ENCODE data around the gene EBNA1BP2. TPM values are rescaled to one million over a fixed set of nuclear protein-coding genes. Genes with fewer than 3 reads are reported as not detected.

EBNA1BP2 gene
- total and polyA plus RNA-seq, 8 donors = 13.2 to 47.1 (median 23.7) TPM

DNA sequence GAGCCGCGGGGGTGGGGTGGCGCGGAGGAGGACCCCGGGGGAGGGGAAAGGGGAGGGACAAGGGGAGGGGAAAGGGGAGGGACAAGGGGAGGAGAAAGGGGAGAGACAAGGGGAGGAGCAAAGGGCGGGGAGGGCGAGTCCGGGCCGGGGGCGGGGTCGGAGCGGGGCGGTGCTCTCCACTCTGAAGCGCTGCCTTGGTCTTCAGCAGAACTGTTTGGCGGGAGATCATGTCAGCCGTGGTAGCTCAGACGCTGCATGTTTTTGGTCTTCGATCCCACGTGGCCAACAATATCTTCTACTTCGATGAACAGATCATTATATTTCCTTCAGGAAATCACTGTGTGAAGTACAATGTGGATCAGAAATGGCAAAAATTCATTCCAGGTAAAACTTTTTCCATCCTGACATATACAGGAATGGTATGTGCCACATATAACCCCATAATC, 460 bp upstream of the EBNA1BP2 start:
- ATAC-seq (peak; percentile 97 to 98 (median 98)), FAIRE-seq (no peak), DNase-seq (peak; percentile 80 to 90 (median 86))
- H3K4me3 ChIP-seq = peak overlapping the region; percentile 50 to 96 (median 90)
- TF ChIP-seq, protein P1, sequence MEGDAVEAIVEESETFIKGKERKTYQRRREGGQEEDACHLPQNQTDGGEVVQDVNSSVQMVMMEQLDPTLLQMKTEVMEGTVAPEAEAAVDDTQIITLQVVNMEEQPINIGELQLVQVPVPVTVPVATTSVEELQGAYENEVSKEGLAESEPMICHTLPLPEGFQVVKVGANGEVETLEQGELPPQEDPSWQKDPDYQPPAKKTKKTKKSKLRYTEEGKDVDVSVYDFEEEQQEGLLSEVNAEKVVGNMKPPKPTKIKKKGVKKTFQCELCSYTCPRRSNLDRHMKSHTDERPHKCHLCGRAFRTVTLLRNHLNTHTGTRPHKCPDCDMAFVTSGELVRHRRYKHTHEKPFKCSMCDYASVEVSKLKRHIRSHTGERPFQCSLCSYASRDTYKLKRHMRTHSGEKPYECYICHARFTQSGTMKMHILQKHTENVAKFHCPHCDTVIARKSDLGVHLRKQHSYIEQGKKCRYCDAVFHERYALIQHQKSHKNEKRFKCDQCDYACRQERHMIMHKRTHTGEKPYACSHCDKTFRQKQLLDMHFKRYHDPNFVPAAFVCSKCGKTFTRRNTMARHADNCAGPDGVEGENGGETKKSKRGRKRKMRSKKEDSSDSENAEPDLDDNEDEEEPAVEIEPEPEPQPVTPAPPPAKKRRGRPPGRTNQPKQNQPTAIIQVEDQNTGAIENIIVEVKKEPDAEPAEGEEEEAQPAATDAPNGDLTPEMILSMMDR (IDR thresholded peaks at IDR 0.05) = no peak
- 1% methylated on average over 15 to 19 of the region's 20 CpGs for WGBS, 2 donors
- H3K27me3 ChIP-seq = no peaks in the 10 kb centered on the region
- H3K27ac ChIP-seq = no peak overlapping the region
- H3K36me3 ChIP-seq = peaks cover 0 to 13% (median 8%) of the 10 kb centered on the region in 3 donors
- H3K9me3 ChIP-seq = no peaks in the 10 kb centered on the region
- intact Hi-C loops (cut with DNase I) = no loop called here
- H3K4me1 ChIP-seq = peaks cover 0 to 8% (median 0%) of the 10 kb centered on the region in 3 donors

DNA sequence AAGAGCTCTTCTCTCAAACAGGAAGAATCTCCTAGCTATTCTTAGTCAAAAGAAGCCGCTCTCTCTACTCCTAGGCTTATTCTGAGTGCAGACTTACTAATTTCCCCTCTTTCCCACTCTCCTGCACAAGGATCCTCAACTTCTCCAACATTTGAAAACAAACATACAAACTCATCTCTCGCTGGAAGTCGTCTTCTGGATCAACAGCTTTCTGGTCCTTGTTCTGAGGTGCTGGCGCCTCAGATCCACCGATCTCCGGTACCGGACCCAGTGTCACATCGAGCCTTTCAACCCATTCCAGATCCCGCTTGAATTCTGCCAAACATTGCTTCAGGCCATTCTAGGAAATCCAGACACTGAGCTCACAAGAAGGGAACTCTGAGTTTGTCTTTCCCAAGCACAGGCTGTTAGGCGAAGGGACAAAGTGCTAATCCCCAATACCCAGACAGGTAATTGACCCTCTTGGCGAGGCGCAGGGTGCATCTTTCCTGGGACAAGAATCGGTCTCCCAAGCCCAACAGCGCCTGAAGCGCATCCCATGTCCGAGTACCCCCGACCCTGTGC, 696 bp downstream of the EBNA1BP2 start:
- Histone ChIP-seq H3K27ac (no peak overlapping the region), H3K4me3 (peak overlapping the region; percentile 50 to 96 (median 90)), H3K9me3 (no peaks in the 10 kb centered on the region), H3K36me3 (peaks cover 0 to 24% (median 15%) of the 10 kb centered on the region in 3 donors), H3K4me1 (peaks cover 0 to 8% (median 0%) of the 10 kb centered on the region in 3 donors), H3K27me3 (no peaks in the 10 kb centered on the region)
- 11 to 16% methylated on average over 17 of the region's 17 CpGs for WGBS, 2 donors
- FAIRE-seq (no peak), ATAC-seq (peak in 1 of 4 donors; percentile 5), DNase-seq (no peak)
- TF ChIP-seq, protein P1 (IDR thresholded peaks at IDR 0.05) = no peak
- intact Hi-C loops (cut with DNase I) = no loop called here

DNA sequence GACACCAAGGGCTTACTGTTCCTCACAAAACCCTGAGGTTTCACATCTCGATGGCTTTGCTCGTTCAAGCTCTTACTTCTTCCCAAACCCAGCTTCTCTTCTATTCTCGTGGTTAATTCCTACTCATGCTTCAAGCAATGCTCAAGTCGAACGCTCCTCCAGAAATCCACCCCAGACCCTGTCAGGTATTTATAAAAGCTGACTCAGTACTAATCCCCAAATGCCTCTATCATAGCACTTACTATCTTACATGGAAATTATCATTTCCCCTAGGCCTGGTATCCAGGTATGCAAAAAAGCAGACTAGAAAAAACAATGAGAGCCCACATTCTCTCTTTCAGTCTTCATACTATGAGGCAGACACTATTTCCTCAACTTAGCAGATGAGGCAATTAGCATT, 6.3 kb downstream of the EBNA1BP2 start:
- FAIRE-seq (no peak), DNase-seq (no peak), ATAC-seq (no peak)
- peaks cover 0 to 2% (median 0%) of the 10 kb centered on the region in 3 donors for H3K4me1 ChIP-seq
- H3K9me3 ChIP-seq = no peaks in the 10 kb centered on the region
- H3K27me3 ChIP-seq = no peaks in the 10 kb centered on the region
- H3K4me3 ChIP-seq = no peak overlapping the region
- intact Hi-C loops (cut with DNase I) = no loop called here
- H3K27ac ChIP-seq = no peak overlapping the region
- WGBS, 2 donors = 89 to 93% methylated on average over 5 of the region's 5 CpGs
- TF ChIP-seq, protein P1 (IDR thresholded peaks at IDR 0.05) = no peak
- peaks cover 0 to 52% (median 31%) of the 10 kb centered on the region in 3 donors for H3K36me3 ChIP-seq

DNA sequence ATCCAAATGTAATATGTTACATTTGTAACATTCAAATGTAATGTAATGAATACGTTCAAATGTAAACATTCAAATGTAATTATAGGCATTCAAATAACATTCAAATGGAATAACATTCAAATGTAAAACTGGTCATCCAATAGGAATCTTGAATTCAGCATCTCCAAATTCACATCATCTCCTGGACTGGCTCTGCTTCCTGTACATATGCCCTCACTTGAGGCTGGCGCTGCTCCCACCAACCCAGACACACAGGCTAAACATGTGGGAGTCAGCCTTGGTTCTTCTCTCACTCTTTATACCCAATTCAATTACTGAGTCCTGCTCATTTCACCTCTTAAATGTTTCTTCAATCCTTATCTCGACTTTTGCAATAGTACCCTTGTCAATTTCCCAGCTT, 6.9 kb downstream of the EBNA1BP2 start:
- TF ChIP-seq, protein P1 (IDR thresholded peaks at IDR 0.05) = no peak
- no peak overlapping the region for H3K27ac ChIP-seq
- FAIRE-seq (no peak), DNase-seq (no peak), ATAC-seq (no peak)
- intact Hi-C loops (cut with DNase I) = no loop called here
- H3K4me1 ChIP-seq = no peaks in the 10 kb centered on the region
- no peaks in the 10 kb centered on the region for H3K27me3 ChIP-seq
- H3K36me3 ChIP-seq = peaks cover 0 to 52% (median 31%) of the 10 kb centered on the region in 3 donors
- no peaks in the 10 kb centered on the region for H3K9me3 ChIP-seq
- WGBS, 2 donors = 84 to 88% methylated on average over 3 of the region's 3 CpGs
- H3K4me3 ChIP-seq = no peak overlapping the region

DNA sequence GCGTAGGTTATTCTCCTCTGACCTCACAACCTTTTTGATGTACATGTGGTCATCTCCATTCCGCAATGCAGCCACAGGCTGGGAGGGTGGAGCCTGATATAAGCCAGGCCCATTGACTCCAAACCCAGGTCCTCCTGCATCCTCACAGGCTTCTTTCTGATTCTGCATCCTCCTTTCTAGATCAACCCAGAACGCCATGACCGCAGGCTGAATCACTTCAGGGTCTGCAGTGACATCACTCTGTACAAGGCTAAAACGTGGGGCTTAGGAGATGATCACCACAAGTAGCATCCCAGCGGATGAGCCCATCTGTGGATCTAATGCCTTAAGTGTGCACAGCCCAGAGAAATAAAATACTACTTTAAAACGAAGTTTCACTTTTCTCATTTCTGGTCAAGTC, 16.1 kb downstream of the EBNA1BP2 start:
- ATAC-seq (no peak), FAIRE-seq (no peak), DNase-seq (no peak)
- no peaks in the 10 kb centered on the region for H3K36me3 ChIP-seq
- H3K4me1 ChIP-seq = no peaks in the 10 kb centered on the region
- intact Hi-C loops (cut with DNase I) = no loop called here
- 65 to 73% methylated on average over 7 of the region's 7 CpGs for WGBS, 2 donors
- no peak overlapping the region for H3K4me3 ChIP-seq
- H3K9me3 ChIP-seq = no peaks in the 10 kb centered on the region
- H3K27me3 ChIP-seq = no peaks in the 10 kb centered on the region
- TF ChIP-seq, protein P1 (IDR thresholded peaks at IDR 0.05) = no peak
- H3K27ac ChIP-seq = no peak overlapping the region
